Right kidney (tissue), 1 donor: ENCODE results near the gene PLEKHA7.

Source experiments
- DNase-seq: peaks from one replicate; pipeline ENCODE4 v3.0.0-alpha.2; 2016

Gene PLEKHA7

GRCh38 chr11:16806791-16807190, 207.4 kb downstream of the PLEKHA7 start:
- DNase-seq = no peak

GRCh38 chr11:16805938-16806337, 208.3 kb downstream of the PLEKHA7 start:
- DNase-seq = no peak

- DNase-seq = no peak
These were observed 209.9 kb downstream of the PLEKHA7 start for GRCh38 chr11:16804104-16804947.

GRCh38 chr11:16801288-16801980, 212.8 kb downstream of the PLEKHA7 start:
- no peak for DNase-seq

- no peak for DNase-seq
These were observed 213.8 kb downstream of the PLEKHA7 start for GRCh38 chr11:16800382-16800781.

- no peak for DNase-seq
These were observed 214.3 kb downstream of the PLEKHA7 start for GRCh38 chr11:16799890-16800289.

- DNase-seq = no peak
These were observed 215.0 kb downstream of the PLEKHA7 start for GRCh38 chr11:16799221-16799620.

- no peak for DNase-seq
These were observed 216.4 kb downstream of the PLEKHA7 start for GRCh38 chr11:16797776-16798175.

GRCh38 chr11:16796311-16796710, 217.9 kb downstream of the PLEKHA7 start:
- no peak for DNase-seq

GRCh38 chr11:16795146-16795545, 219.1 kb downstream of the PLEKHA7 start:
- no peak for DNase-seq

- DNase-seq = no peak
These were observed 220.0 kb downstream of the PLEKHA7 start for GRCh38 chr11:16794047-16794818.

- no peak for DNase-seq
These were observed 220.7 kb downstream of the PLEKHA7 start for GRCh38 chr11:16793511-16793910.

GRCh38 chr11:16793009-16793408, 221.2 kb downstream of the PLEKHA7 start:
- no peak for DNase-seq

GRCh38 chr11:16792426-16792825, 221.8 kb downstream of the PLEKHA7 start:
- DNase-seq = no peak

GRCh38 chr11:16791191-16791961, 222.8 kb downstream of the PLEKHA7 start:
- no peak for DNase-seq

GRCh38 chr11:16790486-16791190, 223.6 kb downstream of the PLEKHA7 start:
- no peak for DNase-seq

GRCh38 chr11:16789560-16790485, 224.4 kb downstream of the PLEKHA7 start:
- no peak for DNase-seq

GRCh38 chr11:16789063-16789420, 225.2 kb downstream of the PLEKHA7 start:
- DNase-seq = no peak

- peak; percentile 60 for DNase-seq
These were observed 225.8 kb downstream of the PLEKHA7 start for GRCh38 chr11:16788141-16789062.
